PFSK-1 (cell line): ENCODE data around the gene KRI1.

Experiments used
- FOXP2 ChIP-seq: optimal IDR thresholded peaks from 2 replicates; pipeline ENCODE3; 2011; ENCODE audit warnings: borderline replicate concordance, control low read depth, inconsistent platforms; ENCODE audit not compliant: insufficient read depth; ENCODE audit errors: extremely low read length, extremely low read depth
- POLR2AphosphoS5 ChIP-seq: IDR thresholded peaks from 2 replicates; pipeline ENCODE4 v1.6.1; 2012; ENCODE audit warnings: low read depth, mild to moderate bottlenecking, control low read depth, low read length, moderate library complexity
- REST ChIP-seq, 2 experiments: IDR thresholded peaks; 2 replicates each; pipeline versions ENCODE4 v1.6.1 to v1.8.0; 2011 to 2012; ENCODE audit warnings: low read depth in 2 of 2, low read length in 2 of 2, control low read depth in 1 of 2, inconsistent platforms in 1 of 2, mild to moderate bottlenecking in 1 of 2, moderate library complexity in 1 of 2; ENCODE audit not compliant: insufficient read depth in 1 of 2
- SIN3A ChIP-seq: IDR thresholded peaks from 2 replicates; pipeline ENCODE4 v1.6.1; 2012; ENCODE audit warnings: mild to moderate bottlenecking, low read length, moderate library complexity, borderline replicate concordance; ENCODE audit not compliant: insufficient read depth
- TAF1 ChIP-seq: IDR thresholded peaks from 2 replicates; pipeline ENCODE4 v1.6.1; 2012; ENCODE audit warnings: low read length, control low read depth, borderline replicate concordance; ENCODE audit not compliant: insufficient read depth

Gene KRI1

DNA sequence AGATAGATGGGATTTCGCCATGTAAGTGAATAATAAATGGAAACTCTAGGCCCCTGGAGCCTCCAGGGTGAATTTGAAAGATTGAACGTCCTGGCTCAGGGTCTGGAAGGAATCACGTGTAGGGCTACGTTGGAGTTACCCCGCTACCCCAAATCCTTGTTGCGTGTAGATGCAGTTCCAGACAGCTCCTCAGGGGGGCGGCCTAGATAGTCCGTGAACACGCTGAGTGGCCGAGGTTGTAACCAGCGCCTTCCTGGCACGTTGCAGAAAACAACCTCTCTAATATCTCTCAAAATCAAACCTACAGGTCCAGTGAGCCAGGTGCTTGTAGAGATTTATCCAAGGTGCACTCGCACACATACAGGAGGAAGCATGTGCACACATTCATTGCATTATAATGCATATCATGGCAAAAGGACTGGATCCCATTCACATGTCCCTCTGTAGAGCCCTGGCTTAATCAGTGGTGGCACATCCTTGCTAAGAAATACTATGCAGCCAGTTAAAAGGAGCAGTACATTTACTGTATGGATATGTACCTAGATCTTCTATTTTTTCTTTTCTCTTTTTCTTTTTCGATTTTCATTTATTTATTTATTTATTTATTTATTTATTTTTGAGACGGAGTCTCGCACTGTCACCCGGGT, 60.1 kb downstream of the KRI1 start:
- TF ChIP-seq FOXP2 (peak; percentile 32), SIN3A (no peak), POLR2AphosphoS5 (no peak), TAF1 (no peak), REST (IDR thresholded peaks at IDR 0.05; ENCODE audit: insufficient read depth in 1 of 2, low read depth in 2 of 2, low read length in 2 of 2) (no peak)
